ENCODE results near the gene AP3S1.
A peak's percentile ranks its signal among the peaks of the same experiment; 100 is the strongest.

AP3S1 gene

DNA sequence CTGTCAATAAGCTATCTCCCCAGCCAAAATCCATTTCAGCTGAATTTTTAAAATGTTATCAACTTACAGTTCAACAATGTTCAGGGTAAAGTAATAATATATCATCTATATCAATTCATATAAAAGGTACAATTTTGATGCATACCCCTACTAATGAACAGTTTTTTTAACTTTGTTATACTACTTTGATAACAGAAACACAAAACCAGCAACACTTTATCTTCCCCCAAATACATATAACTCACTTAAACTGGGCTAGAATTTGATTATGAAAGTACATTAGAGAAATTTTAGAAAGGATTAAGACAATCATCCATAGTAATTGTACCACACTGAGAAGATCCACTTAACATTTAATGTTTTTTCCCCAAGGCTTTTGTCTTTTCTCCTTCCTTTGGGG, 30.3 kb upstream of the AP3S1 start:
- Histone ChIP-seq H3K9me3 (ENCODE audit: control insufficient read depth, low read length) (no peaks in the 10 kb centered on the region), H2BK12ac (ENCODE audit: low read length in 2 of 2) (no peak overlapping the region), H2BK5ac (ENCODE audit: low read depth, low read length, poor library complexity, severe bottlenecking) (no peak overlapping the region), H3K27me3 (ENCODE audit: control insufficient read depth in 1 of 2, insufficient read depth in 1 of 2, low read length in 2 of 2) (peaks cover 21 to 29% of the 10 kb centered on the region in 2 experiments), H2AFZ (ENCODE audit: low read depth, low read length) (no peak overlapping the region), H4K91ac (ENCODE audit: low read length) (no peak overlapping the region), H3K4me2 (ENCODE audit: low read length, poor library complexity, severe bottlenecking) (no peak overlapping the region), H3K27ac (ENCODE audit: low read length, poor library complexity, severe bottlenecking) (no peak overlapping the region), H3K4ac (ENCODE audit: low read depth in 1 of 2, low read length in 2 of 2) (no peak overlapping the region), H3K79me1 (replicated peaks; ENCODE audit: low read length, poor library complexity, severe bottlenecking) (no peaks in the 10 kb centered on the region), H2BK15ac (ENCODE audit: low read depth, poor library complexity, severe bottlenecking) (no peak overlapping the region), H3K14ac (ENCODE audit: low read length in 2 of 2) (no peak overlapping the region), H2AK5ac (ENCODE audit: low read length, severe bottlenecking) (no peak overlapping the region), H3K4me1 (ENCODE audit: control insufficient read depth, insufficient read depth, low read depth, low read length) (peaks cover 10% of the 10 kb centered on the region), H4K8ac (ENCODE audit: low read length) (no peak overlapping the region), H3K36me3 (ENCODE audit: control insufficient read depth in 1 of 2, insufficient read depth in 2 of 2, low read depth in 1 of 2, low read length in 2 of 2) (no peaks in the 10 kb centered on the region), H3K9ac (ENCODE audit: low read length) (no peak overlapping the region), H3K18ac (ENCODE audit: low read depth in 1 of 2, low read length in 2 of 2) (no peak overlapping the region), H3K23ac (ENCODE audit: low read length in 2 of 2) (no peak overlapping the region), H3K4me3 (ENCODE audit: insufficient read depth in 1 of 2, low read depth in 1 of 2, low read length in 2 of 2) (no peak overlapping the region), H2BK120ac (ENCODE audit: low read depth, low read length) (no peak overlapping the region)
- DNase-seq: no peak

DNA sequence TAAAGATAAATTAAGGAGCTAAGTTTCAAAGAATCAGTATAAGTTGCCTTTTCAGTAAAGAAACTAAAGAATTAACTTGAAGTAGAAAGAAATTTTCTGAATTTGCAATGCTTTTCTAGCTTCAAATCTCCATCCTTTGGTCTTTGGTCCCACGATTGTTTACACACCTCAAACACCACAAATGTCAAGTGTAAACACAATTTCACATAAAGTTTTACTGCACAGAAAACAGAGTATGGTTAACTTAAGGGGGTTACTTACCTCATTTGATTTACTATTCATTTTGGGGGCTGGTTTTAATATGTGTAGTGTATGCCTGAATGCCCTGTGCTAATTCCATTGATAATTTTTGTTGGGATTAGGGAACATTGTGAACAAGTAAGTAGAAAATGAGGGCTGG, 29.4 kb upstream of the AP3S1 start:
- Histone ChIP-seq H2BK12ac (ENCODE audit: low read length in 2 of 2) (no peak overlapping the region), H3K4me1 (ENCODE audit: control insufficient read depth, insufficient read depth, low read depth, low read length) (peaks cover 14% of the 10 kb centered on the region), H3K27me3 (ENCODE audit: control insufficient read depth in 1 of 2, insufficient read depth in 1 of 2, low read length in 2 of 2) (peaks cover 21 to 35% of the 10 kb centered on the region in 2 experiments), H2BK120ac (ENCODE audit: low read depth, low read length) (no peak overlapping the region), H3K4me2 (ENCODE audit: low read length, poor library complexity, severe bottlenecking) (no peak overlapping the region), H3K23ac (ENCODE audit: low read length in 2 of 2) (no peak overlapping the region), H3K9ac (ENCODE audit: low read length) (no peak overlapping the region), H3K36me3 (ENCODE audit: control insufficient read depth in 1 of 2, insufficient read depth in 2 of 2, low read depth in 1 of 2, low read length in 2 of 2) (no peaks in the 10 kb centered on the region), H2AFZ (ENCODE audit: low read depth, low read length) (no peak overlapping the region), H2AK5ac (ENCODE audit: low read length, severe bottlenecking) (no peak overlapping the region), H3K4ac (ENCODE audit: low read depth in 1 of 2, low read length in 2 of 2) (no peak overlapping the region), H2BK5ac (ENCODE audit: low read depth, low read length, poor library complexity, severe bottlenecking) (no peak overlapping the region), H3K79me1 (replicated peaks; ENCODE audit: low read length, poor library complexity, severe bottlenecking) (no peaks in the 10 kb centered on the region), H2BK15ac (ENCODE audit: low read depth, poor library complexity, severe bottlenecking) (no peak overlapping the region), H3K9me3 (ENCODE audit: control insufficient read depth, low read length) (no peaks in the 10 kb centered on the region), H4K91ac (ENCODE audit: low read length) (no peak overlapping the region), H3K27ac (ENCODE audit: low read length, poor library complexity, severe bottlenecking) (no peak overlapping the region), H4K8ac (ENCODE audit: low read length) (no peak overlapping the region), H3K14ac (ENCODE audit: low read length in 2 of 2) (no peak overlapping the region), H3K18ac (ENCODE audit: low read depth in 1 of 2, low read length in 2 of 2) (no peak overlapping the region), H3K4me3 (ENCODE audit: insufficient read depth in 1 of 2, low read depth in 1 of 2, low read length in 2 of 2) (no peak overlapping the region)
- no peak for DNase-seq
- no CpG with 5 or more reads among the region's 1 CpG for WGBS

DNA sequence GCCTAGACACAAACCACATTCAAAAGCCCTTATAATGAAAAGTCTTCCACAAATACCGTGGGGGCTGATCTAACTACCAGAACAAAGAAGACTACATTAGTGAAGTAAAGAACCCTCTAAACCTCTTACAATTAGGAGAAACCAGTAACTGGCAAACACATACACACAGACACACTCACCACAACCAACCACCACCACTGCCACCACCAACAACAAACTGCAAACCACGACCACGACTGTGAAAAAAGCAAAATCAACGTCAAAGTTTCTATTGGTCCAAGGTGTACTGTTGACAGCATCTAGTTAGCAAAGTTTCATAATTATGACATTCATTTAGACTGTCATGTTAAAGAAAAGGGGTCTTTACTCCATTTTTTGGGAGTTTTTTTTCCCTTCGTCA, 28.0 kb upstream of the AP3S1 start:
- H3K4me1 ChIP-seq (ENCODE audit: control insufficient read depth, insufficient read depth, low read depth, low read length): peaks cover 14% of the 10 kb centered on the region
- H2BK12ac ChIP-seq (ENCODE audit: low read length in 2 of 2): no peak overlapping the region
- H3K79me1 ChIP-seq (replicated peaks; ENCODE audit: low read length, poor library complexity, severe bottlenecking): no peaks in the 10 kb centered on the region
- no peak overlapping the region for H2BK120ac ChIP-seq (ENCODE audit: low read depth, low read length)
- H3K27ac ChIP-seq (ENCODE audit: low read length, poor library complexity, severe bottlenecking): no peak overlapping the region
- no peak overlapping the region for H3K18ac ChIP-seq (ENCODE audit: low read depth in 1 of 2, low read length in 2 of 2)
- H3K9ac ChIP-seq (ENCODE audit: low read length): no peak overlapping the region
- H4K8ac ChIP-seq (ENCODE audit: low read length): no peak overlapping the region
- H2BK15ac ChIP-seq (ENCODE audit: low read depth, poor library complexity, severe bottlenecking): no peak overlapping the region
- H2AK5ac ChIP-seq (ENCODE audit: low read length, severe bottlenecking): no peak overlapping the region
- H4K91ac ChIP-seq (ENCODE audit: low read length): no peak overlapping the region
- no peak overlapping the region for H2AFZ ChIP-seq (ENCODE audit: low read depth, low read length)
- H3K27me3 ChIP-seq (ENCODE audit: control insufficient read depth in 1 of 2, insufficient read depth in 1 of 2, low read length in 2 of 2): peaks cover 21 to 39% of the 10 kb centered on the region in 2 experiments
- 96% methylated on average over 4 of the region's 5 CpGs for WGBS
- DNase-seq: no peak
- no peak overlapping the region for H2BK5ac ChIP-seq (ENCODE audit: low read depth, low read length, poor library complexity, severe bottlenecking)
- no peaks in the 10 kb centered on the region for H3K36me3 ChIP-seq (ENCODE audit: control insufficient read depth in 1 of 2, insufficient read depth in 2 of 2, low read depth in 1 of 2, low read length in 2 of 2)
- H3K4ac ChIP-seq (ENCODE audit: low read depth in 1 of 2, low read length in 2 of 2): no peak overlapping the region
- no peak overlapping the region for H3K4me2 ChIP-seq (ENCODE audit: low read length, poor library complexity, severe bottlenecking)
- no peaks in the 10 kb centered on the region for H3K9me3 ChIP-seq (ENCODE audit: control insufficient read depth, low read length)
- H3K14ac ChIP-seq (ENCODE audit: low read length in 2 of 2): no peak overlapping the region
- no peak overlapping the region for H3K23ac ChIP-seq (ENCODE audit: low read length in 2 of 2)
- no peak overlapping the region for H3K4me3 ChIP-seq (ENCODE audit: insufficient read depth in 1 of 2, low read depth in 1 of 2, low read length in 2 of 2)

DNA sequence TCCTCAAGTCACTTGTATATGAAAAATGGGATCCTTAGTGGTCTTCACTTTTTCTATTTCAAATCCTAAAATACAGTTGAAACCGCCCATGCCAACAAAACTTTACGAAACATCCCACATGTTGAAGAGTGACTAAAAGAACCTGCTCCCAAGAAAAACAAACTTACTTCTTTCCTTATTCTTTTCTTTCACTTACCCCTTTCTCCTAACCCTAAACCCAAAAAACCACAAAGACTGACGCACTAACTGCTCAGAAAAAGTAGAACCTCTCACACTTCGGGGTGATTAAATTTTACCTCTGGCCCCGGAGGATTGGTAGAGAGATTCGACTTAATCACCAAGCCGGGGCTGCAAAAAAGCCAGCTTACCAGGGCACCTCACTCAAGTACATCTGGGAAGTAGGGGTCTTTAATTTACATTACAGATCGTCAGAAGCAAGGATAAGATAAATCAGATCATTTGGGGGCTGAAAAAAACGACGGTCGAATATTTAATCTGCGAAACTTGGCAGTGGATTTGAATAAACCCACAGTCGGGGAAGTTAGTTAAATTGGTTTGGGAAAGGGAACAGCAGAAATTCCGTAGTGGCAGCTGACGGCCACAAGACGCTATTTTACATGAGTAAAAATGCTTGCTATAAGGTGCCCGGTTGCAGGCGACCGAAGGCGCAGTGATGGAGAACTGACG, 26.6 kb upstream of the AP3S1 start:
- Histone ChIP-seq H3K23ac (ENCODE audit: low read length in 2 of 2) (no peak overlapping the region), H2BK120ac (ENCODE audit: low read depth, low read length) (no peak overlapping the region), H3K4me3 (ENCODE audit: insufficient read depth in 1 of 2, low read depth in 1 of 2, low read length in 2 of 2) (peak overlapping the region in 1 of 2 experiments; percentile 85), H2BK5ac (ENCODE audit: low read depth, low read length, poor library complexity, severe bottlenecking) (no peak overlapping the region), H3K14ac (ENCODE audit: low read length in 2 of 2) (no peak overlapping the region), H2AK5ac (ENCODE audit: low read length, severe bottlenecking) (no peak overlapping the region), H3K9ac (ENCODE audit: low read length) (peak overlapping the region; percentile 96), H3K4ac (ENCODE audit: low read depth in 1 of 2, low read length in 2 of 2) (no peak overlapping the region), H3K36me3 (ENCODE audit: control insufficient read depth in 1 of 2, insufficient read depth in 2 of 2, low read depth in 1 of 2, low read length in 2 of 2) (no peaks in the 10 kb centered on the region), H3K9me3 (ENCODE audit: control insufficient read depth, low read length) (no peaks in the 10 kb centered on the region), H2AFZ (ENCODE audit: low read depth, low read length) (no peak overlapping the region), H4K8ac (ENCODE audit: low read length) (no peak overlapping the region), H3K18ac (ENCODE audit: low read depth in 1 of 2, low read length in 2 of 2) (no peak overlapping the region), H2BK12ac (ENCODE audit: low read length in 2 of 2) (no peak overlapping the region), H3K27me3 (ENCODE audit: control insufficient read depth in 1 of 2, insufficient read depth in 1 of 2, low read length in 2 of 2) (peaks cover 21 to 43% of the 10 kb centered on the region in 2 experiments), H4K91ac (ENCODE audit: low read length) (no peak overlapping the region), H3K4me2 (ENCODE audit: low read length, poor library complexity, severe bottlenecking) (peak overlapping the region; percentile 78), H3K27ac (ENCODE audit: low read length, poor library complexity, severe bottlenecking) (no peak overlapping the region), H2BK15ac (ENCODE audit: low read depth, poor library complexity, severe bottlenecking) (no peak overlapping the region), H3K4me1 (ENCODE audit: control insufficient read depth, insufficient read depth, low read depth, low read length) (peaks cover 14% of the 10 kb centered on the region), H3K79me1 (replicated peaks; ENCODE audit: low read length, poor library complexity, severe bottlenecking) (no peaks in the 10 kb centered on the region)
- 24% methylated on average over 21 of the region's 21 CpGs for WGBS
- no peak for DNase-seq
